Mesendoderm (in vitro differentiated cells): ENCODE results near the gene MS4A4A.

Experiments used
- DNase-seq: peaks from one replicate; pipeline ENCODE4 v3.0.0; 2013
- H2AK5ac ChIP-seq: 2 replicates; pipeline ENCODE4 v1.6.1; 2013; ENCODE audit warnings: low read length, inconsistent platforms
- H2BK120ac ChIP-seq: 2 replicates; pipeline ENCODE4 v1.6.1; 2013; ENCODE audit warnings: low read depth, mild to moderate bottlenecking, low read length, moderate library complexity, mixed read lengths
- H2BK15ac ChIP-seq: replicated peaks from 2 replicates; pipeline ENCODE4 v1.6.1; 2013; ENCODE audit warnings: low read depth, mild to moderate bottlenecking, moderate library complexity
- H2BK5ac ChIP-seq: 2 replicates; pipeline ENCODE4 v1.6.1; 2013; ENCODE audit warnings: low read length, inconsistent platforms
- H3K18ac ChIP-seq: 2 replicates; pipeline ENCODE4 v1.6.1; 2013; ENCODE audit warnings: mild to moderate bottlenecking, low read length, mixed read lengths
- H3K23ac ChIP-seq: one replicate; pipeline ENCODE4 v1.6.1; 2013; ENCODE audit warnings: low read length
- H3K27ac ChIP-seq: 2 replicates; pipeline ENCODE4 v1.5.1; 2013; ENCODE audit warnings: low read depth, mild to moderate bottlenecking, inconsistent platforms, low read length, moderate library complexity
- H3K27me3 ChIP-seq: 2 replicates; pipeline ENCODE4 v1.6.1; 2013; ENCODE audit warnings: low read length, control low read depth, mild to moderate bottlenecking, inconsistent platforms; ENCODE audit not compliant: insufficient read depth, poor library complexity
- H3K36me3 ChIP-seq: 2 replicates; pipeline ENCODE4 v1.6.1; 2013; ENCODE audit warnings: low read length, inconsistent platforms; ENCODE audit not compliant: control insufficient read depth, insufficient read depth
- H3K4ac ChIP-seq: one replicate; pipeline ENCODE4 v1.6.1; 2013; ENCODE audit warnings: low read depth, mild to moderate bottlenecking, low read length, moderate library complexity
- H3K4me1 ChIP-seq: 2 replicates; pipeline ENCODE4 v1.6.1; 2013; ENCODE audit warnings: low read depth, low read length, inconsistent platforms; ENCODE audit not compliant: control insufficient read depth
- H3K4me2 ChIP-seq: 2 replicates; pipeline ENCODE4 v1.6.1; 2013; ENCODE audit warnings: low read length
- H3K4me3 ChIP-seq: 2 replicates; pipeline ENCODE4 v1.5.1; 2013; ENCODE audit warnings: mild to moderate bottlenecking, low read length
- H3K56ac ChIP-seq: one replicate; pipeline ENCODE4 v1.6.1; 2013; ENCODE audit warnings: low read length
- H3K79me1 ChIP-seq: 2 replicates; pipeline ENCODE4 v1.6.1; 2013; ENCODE audit warnings: low read length, inconsistent platforms
- H3K79me2 ChIP-seq: 2 replicates; pipeline ENCODE4 v1.6.1; 2013; ENCODE audit warnings: mild to moderate bottlenecking, low read length; ENCODE audit not compliant: control insufficient read depth, insufficient read depth
- H3K9ac ChIP-seq: 2 replicates; pipeline ENCODE4 v1.6.1; 2013; ENCODE audit warnings: low read length, inconsistent platforms
- H4K5ac ChIP-seq: one replicate; pipeline ENCODE4 v1.6.1; 2013; ENCODE audit warnings: low read length
- H4K8ac ChIP-seq: one replicate; pipeline ENCODE4 v1.6.1; 2013; ENCODE audit warnings: low read depth, mild to moderate bottlenecking, control low read depth, low read length, moderate library complexity
- WGBS: extraction: QIAGEN DNeasy Blood & Tissue Kit; methylation state at CpG from one replicate; pipeline ENCODE4 v1.1.7; 2013; ENCODE audit warnings: low lambda C conversion rate, missing lambda C conversion rate; ENCODE audit not compliant: insufficient coverage; ENCODE audit errors: extremely low coverage; 5-methylcytosine and 5-hydroxymethylcytosine counted together

The MS4A4A gene

GRCh38 chr11:60316317-60316716, 35.9 kb downstream of the MS4A4A start:
- Histone ChIP-seq H3K79me2 (no peaks in the 10 kb centered on the region), H2BK15ac (no peak overlapping the region), H3K9ac (no peak overlapping the region), H3K27ac (no peak overlapping the region), H4K8ac (no peak overlapping the region), H3K79me1 (no peaks in the 10 kb centered on the region), H3K4me1 (no peaks in the 10 kb centered on the region), H3K36me3 (no peaks in the 10 kb centered on the region), H3K4ac (no peak overlapping the region), H3K18ac (no peak overlapping the region), H3K56ac (no peak overlapping the region), H3K4me2 (no peak overlapping the region), H3K27me3 (no peaks in the 10 kb centered on the region), H2BK120ac (no peak overlapping the region), H3K4me3 (no peak overlapping the region), H2BK5ac (no peak overlapping the region), H4K5ac (no peak overlapping the region), H2AK5ac (no peak overlapping the region), H3K23ac (no peak overlapping the region)
- no peak for DNase-seq
- WGBS: no CpG with 5 or more reads among the region's 2 CpGs

DNA sequence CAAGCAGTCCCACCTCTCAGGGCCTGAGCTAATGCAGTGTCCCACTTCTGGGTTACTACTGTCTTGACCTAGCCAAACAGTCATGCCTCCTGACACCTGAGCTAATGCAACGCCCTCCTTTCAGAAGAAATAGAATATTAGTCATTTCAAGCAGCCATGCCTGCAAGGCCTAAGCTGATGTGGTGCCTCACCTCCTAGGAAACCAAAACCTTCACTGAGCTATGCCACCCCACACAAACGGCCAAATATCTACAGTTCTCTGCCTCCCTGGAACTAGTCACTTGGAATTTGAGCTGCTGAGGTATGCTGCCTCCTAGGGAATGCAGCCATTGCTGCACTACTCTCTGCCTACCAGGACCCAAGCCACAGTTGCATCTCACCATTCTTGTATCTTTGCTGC, 38.3 kb downstream of the MS4A4A start:
- no peak overlapping the region for H3K9ac ChIP-seq
- H3K18ac ChIP-seq: no peak overlapping the region

DNA sequence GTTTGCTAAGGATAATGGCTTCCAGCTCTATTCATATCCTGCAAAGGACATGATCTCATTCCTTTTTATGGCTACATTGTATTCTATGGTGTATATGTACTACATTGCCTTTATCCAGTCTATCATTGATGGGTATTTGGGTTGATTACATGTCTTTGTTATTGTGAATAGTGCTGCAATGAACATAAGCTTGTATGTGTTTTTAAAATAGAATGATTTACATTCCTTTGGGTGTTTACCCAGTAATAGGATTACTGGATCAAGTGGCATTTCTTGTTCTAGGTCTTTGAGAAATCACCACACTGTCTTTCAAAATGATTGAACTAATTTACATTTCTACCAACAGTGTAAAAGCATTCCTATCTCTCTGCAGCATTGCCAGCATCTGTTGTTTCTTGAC, 40.6 kb downstream of the MS4A4A start:
- H3K27ac ChIP-seq: no peak overlapping the region
- no peak overlapping the region for H3K4ac ChIP-seq
- no peaks in the 10 kb centered on the region for H3K4me1 ChIP-seq
- H3K23ac ChIP-seq: no peak overlapping the region
- DNase-seq: no peak
- no peak overlapping the region for H3K4me3 ChIP-seq
- no peak overlapping the region for H3K9ac ChIP-seq
- no peak overlapping the region for H3K4me2 ChIP-seq
- H2BK120ac ChIP-seq: no peak overlapping the region
- H2AK5ac ChIP-seq: no peak overlapping the region
- no peak overlapping the region for H3K18ac ChIP-seq
- no peak overlapping the region for H2BK15ac ChIP-seq
- no peak overlapping the region for H4K5ac ChIP-seq
- no peak overlapping the region for H4K8ac ChIP-seq
- H2BK5ac ChIP-seq: no peak overlapping the region
- H3K79me2 ChIP-seq: no peaks in the 10 kb centered on the region
- H3K79me1 ChIP-seq: no peaks in the 10 kb centered on the region
- H3K27me3 ChIP-seq: no peaks in the 10 kb centered on the region
- no peak overlapping the region for H3K56ac ChIP-seq
- no peaks in the 10 kb centered on the region for H3K36me3 ChIP-seq

More for the DNA sequence above, 38.3 kb downstream of the MS4A4A start:
- H3K23ac ChIP-seq: no peak overlapping the region
- no peak overlapping the region for H2BK15ac ChIP-seq
- no peak for DNase-seq
- no peak overlapping the region for H3K4ac ChIP-seq
- H3K79me1 ChIP-seq: no peaks in the 10 kb centered on the region
- H4K8ac ChIP-seq: no peak overlapping the region
- no peak overlapping the region for H3K27ac ChIP-seq
- no peak overlapping the region for H2BK5ac ChIP-seq
- no CpG with 5 or more reads among the region's 2 CpGs for WGBS
- no peak overlapping the region for H2AK5ac ChIP-seq
- H3K4me3 ChIP-seq: no peak overlapping the region
- H3K36me3 ChIP-seq: no peaks in the 10 kb centered on the region
- no peak overlapping the region for H3K56ac ChIP-seq
- no peak overlapping the region for H4K5ac ChIP-seq
- H3K79me2 ChIP-seq: no peaks in the 10 kb centered on the region
- H3K4me1 ChIP-seq: no peaks in the 10 kb centered on the region
- H3K4me2 ChIP-seq: no peak overlapping the region
- no peak overlapping the region for H2BK120ac ChIP-seq
- no peaks in the 10 kb centered on the region for H3K27me3 ChIP-seq

DNA sequence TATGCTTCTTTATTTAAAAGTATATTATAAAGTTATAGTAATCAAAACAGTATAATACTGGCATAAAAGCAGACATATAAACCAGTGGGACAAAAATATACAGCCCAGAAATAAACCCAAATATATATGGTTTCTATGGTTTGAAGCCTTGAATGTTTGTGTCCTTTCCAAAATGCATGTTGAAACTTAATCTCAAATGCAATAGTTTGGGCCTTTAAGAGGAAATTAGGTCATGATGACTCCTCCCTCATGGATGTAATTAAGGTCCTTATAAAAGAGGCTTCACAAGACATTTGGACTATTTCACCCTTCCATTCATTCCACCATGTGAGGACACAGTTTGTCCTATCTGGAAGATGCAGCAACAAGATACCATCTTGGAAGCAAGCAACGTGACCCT, 46.5 kb downstream of the MS4A4A start, which contains the start of gene MS4A6E:
MS4A6E (plus strand) TSS at position 301 of the 400 bp plus-strand sequence. CDS start 7,641 bp downstream, outside the sequence.
- no peak within 1 kb of the TSS for H4K5ac ChIP-seq
- WGBS: no CpG with 5 or more reads among the region's 1 CpG

DNA sequence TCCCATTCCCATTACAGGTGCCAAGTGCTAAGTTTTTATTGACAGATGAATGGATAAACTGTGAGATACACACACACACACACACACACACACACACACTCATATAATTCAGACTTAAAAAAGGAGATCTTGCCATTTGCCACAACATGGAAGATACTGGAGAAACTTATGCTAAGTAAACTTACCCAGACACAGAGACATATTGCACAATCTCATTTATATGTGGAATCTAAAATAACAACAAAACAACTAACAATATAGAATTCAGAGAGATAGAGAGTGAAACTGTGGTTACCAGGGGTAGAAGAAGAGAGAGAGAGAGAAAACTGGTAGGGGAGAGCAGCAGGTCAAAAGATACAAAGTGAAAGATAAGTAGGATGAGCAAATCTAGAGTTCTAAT, 48.0 kb downstream of the MS4A4A start:
- Histone ChIP-seq H3K9ac (no peak overlapping the region), H4K5ac (no peak overlapping the region), H3K79me2 (no peaks in the 10 kb centered on the region), H2BK5ac (no peak overlapping the region), H3K27me3 (no peaks in the 10 kb centered on the region), H3K4me3 (no peak overlapping the region), H3K23ac (no peak overlapping the region), H2BK120ac (no peak overlapping the region), H2AK5ac (no peak overlapping the region), H3K4me1 (no peaks in the 10 kb centered on the region), H3K79me1 (no peaks in the 10 kb centered on the region), H3K56ac (no peak overlapping the region), H3K4ac (no peak overlapping the region), H3K4me2 (no peak overlapping the region), H2BK15ac (no peak overlapping the region), H4K8ac (no peak overlapping the region), H3K27ac (no peak overlapping the region), H3K36me3 (no peaks in the 10 kb centered on the region), H3K18ac (no peak overlapping the region)
- no peak for DNase-seq

More for the DNA sequence above, 46.5 kb downstream of the MS4A4A start, which contains the start of gene MS4A6E:
- Histone ChIP-seq H3K23ac (no peak within 1 kb of the TSS), H3K56ac (no peak within 1 kb of the TSS), H3K79me1 (no peaks in the 10 kb centered on the region), H3K4me3 (no peak within 1 kb of the TSS), H3K9ac (no peak within 1 kb of the TSS), H2BK15ac (no peak within 1 kb of the TSS), H2BK120ac (peak within 1 kb of the TSS; percentile 45), H4K8ac (no peak within 1 kb of the TSS), H3K36me3 (no peaks in the 10 kb centered on the region), H3K4ac (no peak within 1 kb of the TSS), H2BK5ac (no peak within 1 kb of the TSS), H3K27ac (no peak within 1 kb of the TSS), H2AK5ac (no peak within 1 kb of the TSS), H3K18ac (no peak within 1 kb of the TSS), H3K4me2 (no peak within 1 kb of the TSS), H3K27me3 (no peaks in the 10 kb centered on the region), H3K4me1 (no peaks in the 10 kb centered on the region), H3K79me2 (no peaks in the 10 kb centered on the region)
- no peak for DNase-seq

GRCh38 chr11:60332846-60333245, 52.4 kb downstream of the MS4A4A start:
- no peak overlapping the region for H3K4ac ChIP-seq
- no peak overlapping the region for H3K27ac ChIP-seq
- H2BK15ac ChIP-seq: no peak overlapping the region
- no peak overlapping the region for H3K18ac ChIP-seq
- no peak for DNase-seq
- no peaks in the 10 kb centered on the region for H3K36me3 ChIP-seq
- H2BK5ac ChIP-seq: no peak overlapping the region
- WGBS: no CpG with 5 or more reads among the region's 3 CpGs
- no peaks in the 10 kb centered on the region for H3K27me3 ChIP-seq
- H4K5ac ChIP-seq: no peak overlapping the region
- H3K4me1 ChIP-seq: no peaks in the 10 kb centered on the region
- no peak overlapping the region for H3K23ac ChIP-seq
- H3K4me3 ChIP-seq: no peak overlapping the region
- no peaks in the 10 kb centered on the region for H3K79me2 ChIP-seq
- H3K9ac ChIP-seq: no peak overlapping the region
- H2BK120ac ChIP-seq: no peak overlapping the region
- H3K79me1 ChIP-seq: no peaks in the 10 kb centered on the region
- no peak overlapping the region for H3K56ac ChIP-seq
- H3K4me2 ChIP-seq: no peak overlapping the region
- no peak overlapping the region for H2AK5ac ChIP-seq
- H4K8ac ChIP-seq: no peak overlapping the region
